Measurements from ENCODE around the gene FGR.

Gene FGR

GRCh38 chr1:27600498-27601175, 34.3 kb downstream of the FGR start:
- DNase-seq (ENCODE audit: low spot score): no peak

- DNase-seq (ENCODE audit: low spot score): no peak
These were observed 35.1 kb downstream of the FGR start for GRCh38 chr1:27599605-27600497.

- peak; percentile 82 for DNase-seq (ENCODE audit: low spot score)
These were observed 36.0 kb downstream of the FGR start for GRCh38 chr1:27598902-27599528.

- peak; percentile 65 for DNase-seq (ENCODE audit: low spot score)
These were observed 36.7 kb downstream of the FGR start for GRCh38 chr1:27598295-27598687.

GRCh38 chr1:27597516-27598294, 37.3 kb downstream of the FGR start:
- no peak for DNase-seq (ENCODE audit: low spot score)

GRCh38 chr1:27596986-27597385, 38.0 kb downstream of the FGR start:
- DNase-seq (ENCODE audit: low spot score): no peak

- DNase-seq (ENCODE audit: low spot score): no peak
These were observed 38.7 kb downstream of the FGR start for GRCh38 chr1:27596261-27596660.

GRCh38 chr1:27595597-27595996, 39.4 kb downstream of the FGR start:
- no peak for DNase-seq (ENCODE audit: low spot score)

GRCh38 chr1:27594564-27595510, 40.1 kb downstream of the FGR start:
- peak; percentile 67 for DNase-seq (ENCODE audit: low spot score)

GRCh38 chr1:27593678-27594563, 41.1 kb downstream of the FGR start:
- DNase-seq (ENCODE audit: low spot score): no peak

- DNase-seq (ENCODE audit: low spot score): no peak
These were observed 41.9 kb downstream of the FGR start for GRCh38 chr1:27592931-27593677.

- no peak for DNase-seq (ENCODE audit: low spot score)
These were observed 42.6 kb downstream of the FGR start for GRCh38 chr1:27592232-27592930.

- no peak for DNase-seq (ENCODE audit: low spot score)
These were observed 43.4 kb downstream of the FGR start for GRCh38 chr1:27591622-27592021.

- DNase-seq (ENCODE audit: low spot score): no peak
These were observed 44.0 kb downstream of the FGR start for GRCh38 chr1:27590917-27591508.

GRCh38 chr1:27589841-27590426, 45.1 kb downstream of the FGR start:
- peak; percentile 38 for DNase-seq (ENCODE audit: low spot score)

GRCh38 chr1:27589441-27589840, 45.5 kb downstream of the FGR start:
- no peak for DNase-seq (ENCODE audit: low spot score)

Measured in AG08395 (cell line).